Measurements from ENCODE around the gene IMMP2L.
"Not testable (repeated sequence)": the region's sequence is repeated elsewhere in the genome, so short reads cannot be mapped to it uniquely, and the experiment has no call there.

Gene IMMP2L

GRCh38 chr7:110960811-110961210, 601.5 kb downstream of the IMMP2L start:
- FAIRE-seq = no peak

- FAIRE-seq = no peak
Measured at GRCh38 chr7:110948280-110948679, 614.0 kb downstream of the IMMP2L start.

- no peak for FAIRE-seq
Measured at GRCh38 chr7:110947408-110947807, 614.9 kb downstream of the IMMP2L start.

- FAIRE-seq = no peak
Measured at GRCh38 chr7:110944966-110945644, 617.2 kb downstream of the IMMP2L start.

GRCh38 chr7:110944448-110944847, 617.8 kb downstream of the IMMP2L start:
- FAIRE-seq = no peak

- no peak for FAIRE-seq
Measured at GRCh38 chr7:110943701-110944345, 618.5 kb downstream of the IMMP2L start.

- FAIRE-seq = no peak
Measured at GRCh38 chr7:110941385-110941784, 620.9 kb downstream of the IMMP2L start.

GRCh38 chr7:110940756-110941155, 621.5 kb downstream of the IMMP2L start:
- FAIRE-seq = no peak

GRCh38 chr7:110938165-110938564, 624.1 kb downstream of the IMMP2L start:
- FAIRE-seq = no peak

GRCh38 chr7:110936665-110937064, 625.6 kb downstream of the IMMP2L start:
- FAIRE-seq = not testable (repeated sequence)

- FAIRE-seq = no peak
Measured at GRCh38 chr7:110929480-110930249, 632.6 kb downstream of the IMMP2L start.

GRCh38 chr7:110922906-110923305, 639.4 kb downstream of the IMMP2L start:
- no peak for FAIRE-seq

GRCh38 chr7:110921595-110922151, 640.6 kb downstream of the IMMP2L start:
- FAIRE-seq = no peak

- FAIRE-seq = no peak
Measured at GRCh38 chr7:110918949-110919548, 643.2 kb downstream of the IMMP2L start.

GRCh38 chr7:110914263-110914662, 648.0 kb downstream of the IMMP2L start:
- no peak for FAIRE-seq

- FAIRE-seq = no peak
Measured at GRCh38 chr7:110911632-110912031, 650.7 kb downstream of the IMMP2L start.

- FAIRE-seq = no peak
Measured at GRCh38 chr7:110909117-110909516, 653.2 kb downstream of the IMMP2L start.

- no peak for FAIRE-seq
Measured at GRCh38 chr7:110905773-110906566, 656.3 kb downstream of the IMMP2L start.

- no peak for FAIRE-seq
Measured at GRCh38 chr7:110898516-110898915, 663.8 kb downstream of the IMMP2L start.

- no peak for FAIRE-seq
Measured at GRCh38 chr7:110897538-110897937, 664.8 kb downstream of the IMMP2L start.

GRCh38 chr7:110894111-110894510, 668.2 kb downstream of the IMMP2L start:
- no peak for FAIRE-seq

GRCh38 chr7:110891197-110891596, 671.1 kb downstream of the IMMP2L start:
- FAIRE-seq = no peak

All from G401.6 (cell line).